Right ventricle myocardium inferior (tissue), 1 donor: ENCODE results near the gene RIPOR1. TPM values are rescaled to one million over a fixed set of nuclear protein-coding genes. Genes with fewer than 3 reads are reported as not detected.
"Not testable (repeated sequence)": the region's sequence is repeated elsewhere in the genome, so short reads cannot be mapped to it uniquely, and the experiment has no call there.

Experiments
- ATAC-seq: fragments of 200-7000 bp; cut with Tn5 transposase; one replicate; pipeline ENCODE4 v1.9.1; 2020; ENCODE audit warnings: mild to moderate bottlenecking, moderate library complexity
- DNase-seq: peaks from one replicate; pipeline ENCODE4 v3.0.0; 2021; ENCODE audit errors: missing footprints
- intact Hi-C: fragments of 100-400 bp; cut with DNase I; formaldehyde crosslinking; loops from one replicate; pipeline ENCODE4 v1.11.0; 2022
- long read RNA-seq: library from polyadenylated mRNA; unstranded; transcript quantifications from one replicate; pipeline ENCODE4 v2.0.0, GENCODE V29; 2021
- total RNA-seq: library from RNA; stranded (reverse); fragmentation: NEBNext Ultra II Directional; extraction: Animal tissue kit (Norgen Biotek cat#: 25700); gene quantifications from one replicate; pipeline ENCODE4 v1.2.1, GENCODE V29; 2021
- donor health status: DM: no; HTN: yes; CAD: no; lungs with severe emphysema.

RIPOR1 gene
- total RNA-seq, result 68.4 TPM
- long read RNA-seq, full-length matches to known transcripts, result 7 of 20 reads
- long read RNA-seq, partial matches to known transcripts, result 7 of 20 reads
- long read RNA-seq, other reads (novel, unspliced or antisense), result 6 of 20 reads

- ATAC-seq (peak; percentile 70), DNase-seq (no peak)
- intact Hi-C loops, result no loop called here
Observed at GRCh38 chr16:67528222-67528869, at the start of gene RIPOR1. Gene RIPOR1 (plus strand): TSS chr16:67528829. CDS start chr16:67538447, 9,618 bp downstream.

- intact Hi-C loops, result loop anchor here (5.0 kb wide), 1 partner anchor 41 kb away; no protein-coding TSS in a partner anchor
- ATAC-seq (peak; percentile 97), DNase-seq (peak; percentile 99)
Observed at GRCh38 chr16:67480833-67481560, 47.6 kb upstream of the RIPOR1 start, which contains the start of gene ATP6V0D1. Gene ATP6V0D1 (minus strand): TSS chr16:67481157. CDS start chr16:67481086, 71 bp downstream.

GRCh38 chr16:67481561-67482232, 46.9 kb upstream of the RIPOR1 start:
- intact Hi-C loops, result loop anchor here (5.0 kb wide), 1 partner anchor 41 kb away; no protein-coding TSS in a partner anchor

GRCh38 chr16:67482233-67482924, 46.2 kb upstream of the RIPOR1 start:
- intact Hi-C loops, result loop anchor here (5.0 kb wide), 1 partner anchor 40 kb away; no protein-coding TSS in a partner anchor
- ATAC-seq (no peak), DNase-seq (no peak)

More at GRCh38 chr16:67481561-67482232, 46.9 kb upstream of the RIPOR1 start:
- ATAC-seq (peak; percentile 8), DNase-seq (no peak)

GRCh38 chr16:67483150-67483549, 45.5 kb upstream of the RIPOR1 start, which contains the start of gene AGRP:
Gene AGRP (minus strand): TSS chr16:67483547. CDS start chr16:67483398, 149 bp downstream.
- ATAC-seq, result no peak
- intact Hi-C loops, result loop anchor here (5.0 kb wide), 1 partner anchor 39 kb away; no protein-coding TSS in a partner anchor
- DNase-seq, result no peak

GRCh38 chr16:67483731-67484525, 44.7 kb upstream of the RIPOR1 start:
- ATAC-seq (no peak), DNase-seq (no peak)
- intact Hi-C loops, result loop anchor here (5.0 kb wide), 1 partner anchor 38 kb away; no protein-coding TSS in a partner anchor

GRCh38 chr16:67486805-67487204, 41.8 kb upstream of the RIPOR1 start:
- ATAC-seq (no peak), DNase-seq (no peak)
- intact Hi-C loops, result no loop called here

GRCh38 chr16:67487561-67487960, 41.1 kb upstream of the RIPOR1 start:
- intact Hi-C loops, DNase-seq, ATAC-seq: not testable (repeated sequence)

- DNase-seq (no peak), ATAC-seq (no peak)
- intact Hi-C loops, result no loop called here
Observed at GRCh38 chr16:67489401-67490083, 39.1 kb upstream of the RIPOR1 start.

- no peak for ATAC-seq
- intact Hi-C loops, result no loop called here
Observed at GRCh38 chr16:67490335-67491096, 38.1 kb upstream of the RIPOR1 start.

GRCh38 chr16:67499106-67499505, 29.5 kb upstream of the RIPOR1 start:
- intact Hi-C loops, result no loop called here
- ATAC-seq (peak; percentile 90), DNase-seq (no peak)

More at GRCh38 chr16:67490335-67491096, 38.1 kb upstream of the RIPOR1 start:
- no peak for DNase-seq

- intact Hi-C loops, result no loop called here
- DNase-seq (peak; percentile 79), ATAC-seq (peak; percentile 63)
Observed at GRCh38 chr16:67504031-67505021, 24.3 kb upstream of the RIPOR1 start.

GRCh38 chr16:67506468-67506867, 22.2 kb upstream of the RIPOR1 start:
- ATAC-seq (no peak), DNase-seq (no peak)
- intact Hi-C loops, result no loop called here

- no peak for ATAC-seq
- no peak for DNase-seq
- intact Hi-C loops, result no loop called here
Observed at GRCh38 chr16:67509016-67509415, 19.6 kb upstream of the RIPOR1 start.

GRCh38 chr16:67513892-67514291, 14.7 kb upstream of the RIPOR1 start:
- ATAC-seq, DNase-seq: not testable (repeated sequence)
- intact Hi-C loops, result loop anchor here (2.0 kb wide), 2 partner anchors 19 to 85 kb away; no protein-coding TSS in a partner anchor
